IPS DF 19.7 (cell line): ENCODE measurements around the gene PLSCR3.

Experiments
- DNase-seq: peaks from one replicate; pipeline ENCODE4 v3.0.0-alpha.2; 2013; ENCODE audit warnings: low read depth, low spot score

The PLSCR3 gene

GRCh38 chr17:7348478-7349242 is 45.7 kb downstream of the PLSCR3 start:
- no peak for DNase-seq

- no peak for DNase-seq
These were observed 46.5 kb downstream of the PLSCR3 start for GRCh38 chr17:7347630-7348477.

GRCh38 chr17:7346761-7347614 is 47.3 kb downstream of the PLSCR3 start:
- no peak for DNase-seq

- DNase-seq = no peak
These were observed 51.1 kb downstream of the PLSCR3 start for GRCh38 chr17:7343250-7343649.

GRCh38 chr17:7341842-7342241 is 52.5 kb downstream of the PLSCR3 start:
- DNase-seq = no peak

- no peak for DNase-seq
These were observed 54.1 kb downstream of the PLSCR3 start for GRCh38 chr17:7340179-7340578.
